Measurements from ENCODE around the gene GPR4.
A peak's percentile ranks its signal among the peaks of the same experiment; 100 is the strongest.

GPR4 gene

GRCh38 chr19:45556835-45557234 is 45.2 kb downstream of the GPR4 start:
- no peak overlapping the region for H3K4me3 ChIP-seq (ENCODE audit: low read depth, low read length)
- no peak for TF ChIP-seq CTCF (IDR thresholded peaks at IDR 0.05; ENCODE audit: low read depth, low read length)
- DNase-seq (ENCODE audit: low read depth, low spot score) = no peak
- in situ Hi-C loops (cut with HindIII; ENCODE audit: low sequenced_read_pairs) = no loop called here

GRCh38 chr19:45554481-45554880 is 47.5 kb downstream of the GPR4 start:
- no peak for TF ChIP-seq CTCF (IDR thresholded peaks at IDR 0.05; ENCODE audit: low read depth, low read length)
- in situ Hi-C loops (cut with HindIII; ENCODE audit: low sequenced_read_pairs) = no loop called here
- H3K4me3 ChIP-seq (ENCODE audit: low read depth, low read length) = no peak overlapping the region
- DNase-seq (ENCODE audit: low read depth, low spot score) = no peak

DNA sequence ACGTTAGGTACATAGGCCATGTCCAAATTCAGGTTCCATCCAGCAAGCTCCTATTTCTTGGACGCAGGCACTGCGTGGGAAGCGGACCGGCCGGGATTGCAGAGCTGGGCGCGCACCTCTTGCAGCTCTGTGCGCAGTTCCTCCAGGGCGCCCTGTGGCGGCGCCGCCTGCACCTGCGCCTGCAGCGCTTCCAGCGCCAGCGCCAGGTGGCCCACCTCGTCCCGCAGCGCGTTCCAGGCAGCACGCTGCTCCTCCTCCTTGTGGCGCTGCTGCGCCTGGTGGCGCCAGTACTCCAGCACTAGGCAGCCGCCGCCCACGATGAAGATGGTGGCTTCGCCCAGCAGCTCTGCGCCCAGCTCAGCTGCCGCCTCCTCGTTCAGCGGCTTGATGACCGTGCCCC is 48.5 kb downstream of the GPR4 start:
- in situ Hi-C loops (cut with HindIII; ENCODE audit: low sequenced_read_pairs) = no loop called here
- no peak overlapping the region for H3K4me3 ChIP-seq (ENCODE audit: low read depth, low read length)
- DNase-seq (ENCODE audit: low read depth, low spot score) = no peak
- no peak for TF ChIP-seq CTCF (IDR thresholded peaks at IDR 0.05; ENCODE audit: low read depth, low read length)

- H3K4me3 ChIP-seq (ENCODE audit: low read depth, low read length) = no peak overlapping the region
- peak; percentile 35 for DNase-seq (ENCODE audit: low read depth, low spot score)
- in situ Hi-C loops (cut with HindIII; ENCODE audit: low sequenced_read_pairs) = no loop called here
- no peak for TF ChIP-seq CTCF (IDR thresholded peaks at IDR 0.05; ENCODE audit: low read depth, low read length)
Observed at GRCh38 chr19:45547965-45548609, 53.9 kb downstream of the GPR4 start.

GRCh38 chr19:45547211-45547770 is 54.7 kb downstream of the GPR4 start:
- DNase-seq (ENCODE audit: low read depth, low spot score) = no peak
- no peak for TF ChIP-seq CTCF (IDR thresholded peaks at IDR 0.05; ENCODE audit: low read depth, low read length)
- no peak overlapping the region for H3K4me3 ChIP-seq (ENCODE audit: low read depth, low read length)
- in situ Hi-C loops (cut with HindIII; ENCODE audit: low sequenced_read_pairs) = no loop called here

- in situ Hi-C loops (cut with HindIII; ENCODE audit: low sequenced_read_pairs) = no loop called here
- no peak for TF ChIP-seq CTCF (IDR thresholded peaks at IDR 0.05; ENCODE audit: low read depth, low read length)
- no peak for DNase-seq (ENCODE audit: low read depth, low spot score)
- no peak overlapping the region for H3K4me3 ChIP-seq (ENCODE audit: low read depth, low read length)
Observed at GRCh38 chr19:45542234-45542668, 59.8 kb downstream of the GPR4 start.
